ENCODE results near the gene TRIM71.
"Not testable (repeated sequence)": the region's sequence is repeated elsewhere in the genome, so short reads cannot be mapped to it uniquely, and the experiment has no call there.

Gene TRIM71

GRCh38 chr3:32844322-32844654 lies 26.5 kb downstream of the TRIM71 start:
- no peak for DNase-seq

GRCh38 chr3:32844914-32845313 lies 27.1 kb downstream of the TRIM71 start:
- no peak for DNase-seq

GRCh38 chr3:32845546-32845945 lies 27.7 kb downstream of the TRIM71 start:
- DNase-seq, result not testable (repeated sequence)

GRCh38 chr3:32847045-32847444 lies 29.2 kb downstream of the TRIM71 start:
- DNase-seq, result not testable (repeated sequence)

GRCh38 chr3:32847528-32847927 lies 29.7 kb downstream of the TRIM71 start:
- DNase-seq, result no peak

GRCh38 chr3:32848215-32848614 lies 30.4 kb downstream of the TRIM71 start:
- no peak for DNase-seq

GRCh38 chr3:32849046-32849445 lies 31.2 kb downstream of the TRIM71 start:
- no peak for DNase-seq

GRCh38 chr3:32850226-32850625 lies 32.4 kb downstream of the TRIM71 start:
- DNase-seq, result no peak

- DNase-seq, result no peak
Measured at GRCh38 chr3:32850636-32851035, 32.8 kb downstream of the TRIM71 start.

- DNase-seq, result no peak
Measured at GRCh38 chr3:32852146-32852545, 34.3 kb downstream of the TRIM71 start.

- no peak for DNase-seq
Measured at GRCh38 chr3:32855350-32855953, 37.7 kb downstream of the TRIM71 start.

GRCh38 chr3:32856355-32856889 lies 38.6 kb downstream of the TRIM71 start:
- no peak for DNase-seq

GRCh38 chr3:32856901-32857507 lies 39.2 kb downstream of the TRIM71 start:
- DNase-seq, result no peak

GRCh38 chr3:32857921-32858320 lies 40.1 kb downstream of the TRIM71 start:
- no peak for DNase-seq

- no peak for DNase-seq
Measured at GRCh38 chr3:32859604-32860237, 41.9 kb downstream of the TRIM71 start.

- DNase-seq, result no peak
Measured at GRCh38 chr3:32860499-32860898, 42.7 kb downstream of the TRIM71 start.

- no peak for DNase-seq
Measured at GRCh38 chr3:32861681-32862080, 43.9 kb downstream of the TRIM71 start.

- DNase-seq, result no peak
Measured at GRCh38 chr3:32862247-32862935, 44.6 kb downstream of the TRIM71 start.

GRCh38 chr3:32862936-32863487 lies 45.2 kb downstream of the TRIM71 start:
- no peak for DNase-seq

GRCh38 chr3:32865383-32865782 lies 47.6 kb downstream of the TRIM71 start:
- DNase-seq, result no peak

- no peak for DNase-seq
Measured at GRCh38 chr3:32866533-32866932, 48.7 kb downstream of the TRIM71 start.

- DNase-seq, result no peak
Measured at GRCh38 chr3:32867954-32868353, 50.2 kb downstream of the TRIM71 start.

- DNase-seq, result no peak
Measured at GRCh38 chr3:32868719-32869512, 51.1 kb downstream of the TRIM71 start.

All from activated T-cell treated with anti-CD3 and anti-CD28 coated beads, Interleukin-2, amount 50 U/mL, for 1 hour (primary cell).